ENCODE measurements around the gene CDKN1A. TPM values are rescaled to one million over a fixed set of nuclear protein-coding genes. Genes with fewer than 3 reads are reported as not detected.

Gene CDKN1A
- total RNA-seq, 1 experiment from 2014 or later: 17.4 TPM

GRCh38 chr6:36662827-36663256, 15.7 kb upstream of the CDKN1A start:
- H4K5ac ChIP-seq (ENCODE audit: insufficient read length, low read depth, low read length): no peak overlapping the region
- H3K23me2 ChIP-seq (ENCODE audit: insufficient read length, low read depth, low read length, poor library complexity, severe bottlenecking): no peaks in the 10 kb centered on the region
- no peak overlapping the region for H2BK12ac ChIP-seq (ENCODE audit: insufficient read length, low read depth, low read length)
- Mint-ChIP-seq H3K4me3 (no peak overlapping the region), H3K27ac (peak overlapping the region in 1 of 3 experiments; percentile 42; a peak in 1 of 7 replicates), H3K27me3 (ENCODE audit: low read depth) (peaks cover 4% of the 10 kb centered on the region; the same call in 1 of the 2 replicates), H3K4me1 (peaks cover 36 to 42% of the 10 kb centered on the region in 2 experiments), H3K9me3 (no peaks in the 10 kb centered on the region), H3K36me3 (ENCODE audit: insufficient read depth in 1 of 3, low read depth in 3 of 3) (no peaks in the 10 kb centered on the region)
- no peak overlapping the region for H2AK5ac ChIP-seq (ENCODE audit: insufficient read length, low read length)
- no peaks in the 10 kb centered on the region for H4K20me1 ChIP-seq (ENCODE audit: control insufficient read depth, insufficient read depth, insufficient read length)
- H3K79me2 ChIP-seq (ENCODE audit: insufficient read depth, low read length): no peaks in the 10 kb centered on the region
- no peak overlapping the region for H3K27ac ChIP-seq (ENCODE audit: insufficient read length, low read depth, low read length)
- no peak overlapping the region for H3T11ph ChIP-seq (ENCODE audit: low read length)
- no peaks in the 10 kb centered on the region for H3K79me1 ChIP-seq (ENCODE audit: insufficient read depth, low read depth, low read length, poor library complexity, severe bottlenecking)
- H3K9me3 ChIP-seq (ENCODE audit: control insufficient read depth, low read depth, low read length): no peaks in the 10 kb centered on the region
- H3K27me3 ChIP-seq (ENCODE audit: insufficient read depth, low read length): no peaks in the 10 kb centered on the region
- no peak overlapping the region for H4K91ac ChIP-seq (ENCODE audit: insufficient read length, low read depth, low read length)
- no peak overlapping the region for H3K14ac ChIP-seq (ENCODE audit: insufficient read depth, low read length)
- H3K4ac ChIP-seq (ENCODE audit: low read depth, low read length): no peak overlapping the region
- H2AFZ ChIP-seq (ENCODE audit: low read length): no peak overlapping the region
- H2BK20ac ChIP-seq (ENCODE audit: low read depth, low read length, poor library complexity, severe bottlenecking): no peak overlapping the region
- no peak overlapping the region for H3K23ac ChIP-seq (ENCODE audit: insufficient read length, low read depth, low read length)
- DNase-seq: no peak
- no peak overlapping the region for H3K56ac ChIP-seq (ENCODE audit: insufficient read length, low read depth, low read length)
- no peak overlapping the region for H3K4me2 ChIP-seq (ENCODE audit: insufficient read depth, insufficient read length, low read length)
- H3K9ac ChIP-seq (ENCODE audit: extremely low read depth, insufficient read length, low read length): no peak overlapping the region
- H2BK5ac ChIP-seq (ENCODE audit: insufficient read length, low read length): no peak overlapping the region
- TF ChIP-seq, protein P1, sequence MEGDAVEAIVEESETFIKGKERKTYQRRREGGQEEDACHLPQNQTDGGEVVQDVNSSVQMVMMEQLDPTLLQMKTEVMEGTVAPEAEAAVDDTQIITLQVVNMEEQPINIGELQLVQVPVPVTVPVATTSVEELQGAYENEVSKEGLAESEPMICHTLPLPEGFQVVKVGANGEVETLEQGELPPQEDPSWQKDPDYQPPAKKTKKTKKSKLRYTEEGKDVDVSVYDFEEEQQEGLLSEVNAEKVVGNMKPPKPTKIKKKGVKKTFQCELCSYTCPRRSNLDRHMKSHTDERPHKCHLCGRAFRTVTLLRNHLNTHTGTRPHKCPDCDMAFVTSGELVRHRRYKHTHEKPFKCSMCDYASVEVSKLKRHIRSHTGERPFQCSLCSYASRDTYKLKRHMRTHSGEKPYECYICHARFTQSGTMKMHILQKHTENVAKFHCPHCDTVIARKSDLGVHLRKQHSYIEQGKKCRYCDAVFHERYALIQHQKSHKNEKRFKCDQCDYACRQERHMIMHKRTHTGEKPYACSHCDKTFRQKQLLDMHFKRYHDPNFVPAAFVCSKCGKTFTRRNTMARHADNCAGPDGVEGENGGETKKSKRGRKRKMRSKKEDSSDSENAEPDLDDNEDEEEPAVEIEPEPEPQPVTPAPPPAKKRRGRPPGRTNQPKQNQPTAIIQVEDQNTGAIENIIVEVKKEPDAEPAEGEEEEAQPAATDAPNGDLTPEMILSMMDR (conservative IDR thresholded peaks at IDR 0.05): no peak
- H3K4me1 ChIP-seq (ENCODE audit: insufficient read depth, low read length): peaks cover 7% of the 10 kb centered on the region; the same call in 1 of the 2 replicates
- no CpG with 5 or more reads among the region's 6 CpGs for WGBS (ENCODE audit: extremely low coverage, insufficient read length, low lambda C conversion rate)
- no peak overlapping the region for H2BK120ac ChIP-seq (ENCODE audit: low read depth, low read length, poor library complexity, severe bottlenecking)
- H4K8ac ChIP-seq (replicated peaks; ENCODE audit: insufficient read length, low read depth, low read length): no peak overlapping the region
- H3K18ac ChIP-seq (ENCODE audit: insufficient read length, low read depth, low read length): no peak overlapping the region
- H2BK15ac ChIP-seq (ENCODE audit: low read depth, low read length): no peak overlapping the region

Data from H9 (cell line).